Ovary (tissue), 9 donors: ENCODE data around the gene GPATCH2. TPM values are rescaled to one million over a fixed set of nuclear protein-coding genes. Genes with fewer than 3 reads are reported as not detected.

ENCODE experiments used
- DNase-seq, 5 donors: peaks; one replicate each; pipeline ENCODE4 v3.0.0-alpha.2; 2019 to 2020
- H3K27ac ChIP-seq, 2 donors: fragments of 200-600 bp; one replicate each; pipeline versions ENCODE4 v1.5.1 to v1.8.0; 2019 to 2022
- H3K27me3 ChIP-seq: fragments of 200-600 bp; one replicate; pipeline ENCODE4 v1.8.0; 2022
- H3K36me3 ChIP-seq: fragments of 200-600 bp; sonication (generic); one replicate; pipeline ENCODE4 v1.5.1; 2019
- H3K4me1 ChIP-seq: one replicate; pipeline ENCODE4 v1.8.1; 2013; ENCODE audit warnings: mild to moderate bottlenecking, moderate library complexity; ENCODE audit not compliant: insufficient read depth
- H3K4me3 ChIP-seq: fragments of 200-600 bp; sonication (generic); one replicate; pipeline ENCODE4 v1.5.1; 2017
- H3K9me3 ChIP-seq, 2 donors: fragments of 200-600 bp in 1 of 2; sonication (generic) in 1 of 2; one replicate each; pipeline versions ENCODE4 v1.5.1 to v1.8.1; 2013 to 2019; ENCODE audit warnings: mild to moderate bottlenecking in 1 of 2, moderate library complexity in 1 of 2
- CTCF ChIP-seq, 3 donors: fragments of 450-650 bp in 2 of 3; fragments of 200-600 bp in 1 of 3; IDR thresholded peaks; one replicate each; pipeline versions ENCODE4 v1.5.1 to v1.8.0; 2016 to 2022; ENCODE audit warnings: antibody characterized with exemption in 3 of 3, mild to moderate bottlenecking in 1 of 3
- EP300 ChIP-seq: sonication (generic); formaldehyde crosslinking; IDR thresholded peaks from one replicate; pipeline ENCODE4 v1.6.1; 2017; ENCODE audit warnings: antibody characterized with exemption
- POLR2A ChIP-seq: fragments of 450-650 bp; IDR thresholded peaks from one replicate; pipeline ENCODE4 v1.6.1; 2017; ENCODE audit warnings: antibody characterized with exemption, mild to moderate bottlenecking, moderate library complexity
- WGBS, 3 donors: extraction: QIAGEN DNeasy Blood & Tissue Kit in 1 of 3; methylation state at CpG; one replicate each; pipeline versions ENCODE4 v1.1.5 to v1.1.7; 2013 to 2017; 5-methylcytosine and 5-hydroxymethylcytosine counted together
- intact Hi-C, 4 donors: fragments of 100-400 bp; cut with DNase I; formaldehyde crosslinking; loops; one replicate each; pipeline versions ENCODE4 v1.11.0 to v1.15.1; 2022 to 2023
- polyA plus RNA-seq, 2 donors: library from polyadenylated mRNA; stranded (reverse); fragments of 200-250 nt in 1 of 2; fragments of 350-450 nt in 1 of 2; fragmentation: Illumina TruSeq in 1 of 2; extraction: RNeasy Lipid Tissue Mini Kit (QIAGEN cat#74804) in 1 of 2; gene quantifications; one replicate each; pipeline ENCODE4 v1.2.3, GENCODE V29; 2013 to 2014
- total RNA-seq, 7 donors: library from RNA; depleted of rRNA in 2 of 7; stranded (reverse); fragments of >200 nt in 2 of 7; fragmentation: NEBNext Ultra II Directional in 3 of 7; extraction: Animal tissue kit (Norgen Biotek cat#: 25700) in 3 of 7; gene quantifications; one replicate each; pipeline versions ENCODE4 v1.1.0 to v1.2.4, GENCODE V29; 2016 to 2023
- donor health status: DM: no; HTN: no; CAD: no; lungs with moderate emphysema.
- donor health status: DM: no; HTN: no; CAD: no.
- donor health status: Bipolar disorder and iron deficiency.
- donor health status: DM: yes; HTN: yes; CAD: no.
- donor health status: DM: no; HTN: no; CAD: no.
- donor health status: DM: yes; HTN: yes; CAD: no.

Gene GPATCH2
- total and polyA plus RNA-seq, 9 donors, result 3.7 to 16.5 (median 10.4) TPM

- no peak overlapping the region for H3K4me3 ChIP-seq
- peaks cover 0 to 3% of the 10 kb centered on the region in 2 donors for H3K9me3 ChIP-seq
- no peak for TF ChIP-seq POLR2A
- TF ChIP-seq CTCF (IDR thresholded peaks at IDR 0.05), result no peak
- no peak for TF ChIP-seq EP300
- no peaks in the 10 kb centered on the region for H3K4me1 ChIP-seq
- WGBS, 3 donors, result 52 to 82% (median 71%) methylated on average over 2 of the region's 2 CpGs
- no peak overlapping the region for H3K27ac ChIP-seq
- no peaks in the 10 kb centered on the region for H3K27me3 ChIP-seq
- no peak for DNase-seq
- intact Hi-C loops, result no loop called here
- no peaks in the 10 kb centered on the region for H3K36me3 ChIP-seq
These were observed 168.7 kb downstream of the GPATCH2 start for GRCh38 chr1:217462159-217462558.

- 70 to 98% (median 98%) methylated on average over 2 of the region's 2 CpGs for WGBS, 3 donors
- Histone ChIP-seq H3K27ac (no peak overlapping the region), H3K36me3 (no peaks in the 10 kb centered on the region), H3K27me3 (no peaks in the 10 kb centered on the region), H3K4me3 (no peak overlapping the region), H3K9me3 (no peaks in the 10 kb centered on the region), H3K4me1 (no peaks in the 10 kb centered on the region)
- no peak for DNase-seq
- no peak for TF ChIP-seq EP300
- intact Hi-C loops, result no loop called here
These were observed 173.9 kb downstream of the GPATCH2 start for GRCh38 chr1:217457016-217457415.

GRCh38 chr1:217456261-217456660 lies 174.6 kb downstream of the GPATCH2 start:
- no peaks in the 10 kb centered on the region for H3K4me1 ChIP-seq
- intact Hi-C loops, result no loop called here
- no peak overlapping the region for H3K27ac ChIP-seq
- WGBS, 3 donors, result 74 to 84% (median 76%) methylated on average over 2 of the region's 2 CpGs
- no peak for DNase-seq
- H3K9me3 ChIP-seq, result no peaks in the 10 kb centered on the region
- TF ChIP-seq CTCF (IDR thresholded peaks at IDR 0.05) (no peak), EP300 (no peak), POLR2A (no peak)
- H3K36me3 ChIP-seq, result no peaks in the 10 kb centered on the region
- H3K27me3 ChIP-seq, result no peaks in the 10 kb centered on the region
- no peak overlapping the region for H3K4me3 ChIP-seq

GRCh38 chr1:217453816-217454215 lies 177.1 kb downstream of the GPATCH2 start:
- Histone ChIP-seq H3K9me3 (no peaks in the 10 kb centered on the region), H3K4me1 (no peaks in the 10 kb centered on the region), H3K4me3 (no peak overlapping the region), H3K27ac (no peak overlapping the region), H3K36me3 (no peaks in the 10 kb centered on the region), H3K27me3 (no peaks in the 10 kb centered on the region)
- intact Hi-C loops, result no loop called here
- TF ChIP-seq CTCF (IDR thresholded peaks at IDR 0.05) (no peak), POLR2A (no peak), EP300 (no peak)
- no peak for DNase-seq
- 64 to 83% (median 75%) methylated on average over 4 of the region's 4 CpGs for WGBS, 3 donors

GRCh38 chr1:217449370-217449769 lies 181.5 kb downstream of the GPATCH2 start:
- whole genome bisulfite sequencing, 3 donors, result 89 to 96% (median 93%) methylated on average over 6 of the region's 6 CpGs
- intact Hi-C loops, result no loop called here
- Histone ChIP-seq H3K4me3 (no peak overlapping the region), H3K36me3 (no peaks in the 10 kb centered on the region), H3K9me3 (no peaks in the 10 kb centered on the region), H3K27ac (no peak overlapping the region), H3K4me1 (no peaks in the 10 kb centered on the region), H3K27me3 (no peaks in the 10 kb centered on the region)
- no peak for TF ChIP-seq EP300
- TF ChIP-seq CTCF (IDR thresholded peaks at IDR 0.05), result no peak
- TF ChIP-seq POLR2A, result no peak
- DNase-seq, result no peak
